GM19328 (cell line): ENCODE measurements around the gene VPS13A.
"Not testable (repeated sequence)": the region's sequence is repeated elsewhere in the genome, so short reads cannot be mapped to it uniquely, and the experiment has no call there.

Experiments used
- ATAC-seq: cut with Tn5 transposase; IDR thresholded peaks from one replicate; pipeline ENCODE4 v1.9.1; 2021; ENCODE audit warnings: mild to moderate bottlenecking, moderate library complexity; ENCODE audit not compliant: unreplicated experiment

Gene VPS13A

GRCh38 chr9:77291714-77292113 is 114.4 kb downstream of the VPS13A start:
- ATAC-seq, result no peak

GRCh38 chr9:77293949-77294348 is 116.6 kb downstream of the VPS13A start:
- no peak for ATAC-seq

- no peak for ATAC-seq
Measured at GRCh38 chr9:77304543-77304942, 127.2 kb downstream of the VPS13A start.

- no peak for ATAC-seq
Measured at GRCh38 chr9:77305622-77306400, 128.5 kb downstream of the VPS13A start.

GRCh38 chr9:77307166-77307565 is 129.8 kb downstream of the VPS13A start:
- ATAC-seq, result no peak

- ATAC-seq, result no peak
Measured at GRCh38 chr9:77316058-77316457, 138.7 kb downstream of the VPS13A start.

GRCh38 chr9:77325058-77325457 is 147.7 kb downstream of the VPS13A start:
- no peak for ATAC-seq

GRCh38 chr9:77328102-77328501 is 150.8 kb downstream of the VPS13A start:
- ATAC-seq, result no peak

GRCh38 chr9:77370064-77370463 is 192.7 kb downstream of the VPS13A start:
- ATAC-seq, result no peak

- ATAC-seq, result no peak
Measured at GRCh38 chr9:77374266-77374665, 196.9 kb downstream of the VPS13A start.

- no peak for ATAC-seq
Measured at GRCh38 chr9:77375956-77376532, 198.7 kb downstream of the VPS13A start.

- ATAC-seq, result no peak
Measured at GRCh38 chr9:77384406-77384805, 207.1 kb downstream of the VPS13A start.

GRCh38 chr9:77386187-77386586 is 208.9 kb downstream of the VPS13A start:
- ATAC-seq, result no peak

GRCh38 chr9:77391834-77392233 is 214.5 kb downstream of the VPS13A start:
- no peak for ATAC-seq

- ATAC-seq, result no peak
Measured at GRCh38 chr9:77392328-77392727, 215.0 kb downstream of the VPS13A start.

GRCh38 chr9:77398581-77398980 is 221.2 kb downstream of the VPS13A start:
- ATAC-seq, result not testable (repeated sequence)

GRCh38 chr9:77399964-77400363 is 222.6 kb downstream of the VPS13A start:
- ATAC-seq, result no peak

- no peak for ATAC-seq
Measured at GRCh38 chr9:77402286-77402685, 225.0 kb downstream of the VPS13A start.

GRCh38 chr9:77403239-77403638 is 225.9 kb downstream of the VPS13A start:
- no peak for ATAC-seq

- not testable (repeated sequence) for ATAC-seq
Measured at GRCh38 chr9:77408521-77408920, 231.2 kb downstream of the VPS13A start.

GRCh38 chr9:77417566-77417965 is 240.2 kb downstream of the VPS13A start:
- no peak for ATAC-seq

- ATAC-seq, result no peak
Measured at GRCh38 chr9:77418226-77418625, 240.9 kb downstream of the VPS13A start.

- no peak for ATAC-seq
Measured at GRCh38 chr9:77420641-77421040, 243.3 kb downstream of the VPS13A start.
